SK-N-SH treated with all-trans-retinoic acid at 6 μM for 48 hours (cell line): ENCODE measurements around the gene NIP7.

ENCODE experiments used
- ARNTL ChIP-seq: fragments of 450-650 bp; formaldehyde crosslinking; IDR thresholded peaks from 2 replicates; pipeline ENCODE4 v1.5.0; 2020; ENCODE audit warnings: low read depth, mild to moderate bottlenecking, moderate library complexity, borderline replicate concordance
- ISL1 ChIP-seq: fragments of 250-450 bp; sonication (Bioruptor Pico); IDR thresholded peaks from 2 replicates; pipeline ENCODE4 v2.1.2; 2022; ENCODE audit warnings: mild to moderate bottlenecking, moderate library complexity
- PATZ1 ChIP-seq: fragments of 250-450 bp; sonication (Bioruptor Pico); IDR thresholded peaks from 2 replicates; pipeline ENCODE4 v1.8.0; 2020; ENCODE audit warnings: mild to moderate bottlenecking, moderate library complexity, borderline replicate concordance
- POU6F1 ChIP-seq: fragments of 250-450 bp; sonication (Bioruptor Pico); IDR thresholded peaks from 2 replicates; pipeline ENCODE4 v1.8.0; 2021; ENCODE audit warnings: low read depth, mild to moderate bottlenecking, moderate library complexity, borderline replicate concordance
- RARB ChIP-seq: fragments of 250-450 bp; sonication (Bioruptor Pico); IDR thresholded peaks from 2 replicates; pipeline ENCODE4 v1.8.0; 2021; ENCODE audit warnings: mild to moderate bottlenecking, moderate library complexity
- ZFP3 ChIP-seq: fragments of 250-450 bp; sonication (Bioruptor Pico); IDR thresholded peaks from 2 replicates; pipeline ENCODE4 v1.5.0; 2020; ENCODE audit warnings: mild to moderate bottlenecking, moderate library complexity
- ZFP30 ChIP-seq: fragments of 450-650 bp; formaldehyde crosslinking; IDR thresholded peaks from 2 replicates; pipeline ENCODE4 v1.5.0; 2022; ENCODE audit warnings: mild to moderate bottlenecking, moderate library complexity
- ZNF70 ChIP-seq: fragments of 450-650 bp; formaldehyde crosslinking; IDR thresholded peaks from 2 replicates; pipeline ENCODE4 v1.5.0; 2020; ENCODE audit warnings: mild to moderate bottlenecking, moderate library complexity

- TF ChIP-seq ZFP30 (CRISPR knock-in tag) (no peak), RARB (CRISPR knock-in tag) (no peak), PATZ1 (CRISPR knock-in tag) (no peak), ZFP3 (CRISPR knock-in tag) (no peak), POU6F1 (CRISPR knock-in tag) (no peak), ISL1 (CRISPR knock-in tag) (no peak), ARNTL (CRISPR knock-in tag) (no peak), ZNF70 (no peak)
Measured at GRCh38 chr16:69376393-69377059, 37.0 kb downstream of the NIP7 start.
